ENCODE measurements around the gene PKDCC.

- no peak for TF ChIP-seq CTCF (IDR thresholded peaks at IDR 0.05; ENCODE audit: low read depth, low read length)
- TF ChIP-seq EZH2phosphoT487 (IDR thresholded peaks at IDR 0.05; ENCODE audit: low read depth), result no peak
Observed at GRCh38 chr2:42013409-42013808, 34.4 kb upstream of the PKDCC start.
